HepG2 (cell line): Measurements from ENCODE around the gene ABCC12.
A peak's percentile ranks its signal among the peaks of the same experiment; 100 is the strongest.

Experiments used
- CBX1 ChIP-seq: IDR thresholded peaks from one replicate; pipeline ENCODE4 v1.6.1; 2016; ENCODE audit warnings: antibody characterized with exemption, low read depth
- EZH2 ChIP-seq: conservative IDR thresholded peaks from 2 replicates; pipeline ENCODE4 v1.6.1; 2012; ENCODE audit warnings: mild to moderate bottlenecking, low read depth, low read length, moderate library complexity
- HDAC2 ChIP-seq: sonication (generic); formaldehyde crosslinking; IDR thresholded peaks from 2 replicates; pipeline ENCODE4 v1.4.0; 2020; ENCODE audit warnings: missing genetic modification reagents
- PHF8 ChIP-seq: sonication (generic); formaldehyde crosslinking; IDR thresholded peaks from 2 replicates; pipeline ENCODE4 v1.5.0; 2020; ENCODE audit warnings: missing genetic modification reagents
- REL ChIP-seq: sonication (generic); formaldehyde crosslinking; conservative IDR thresholded peaks from 2 replicates; pipeline ENCODE4 v1.8.0; 2022; ENCODE audit warnings: mild to moderate bottlenecking, missing genetic modification reagents, moderate library complexity
- TBL1XR1 ChIP-seq: fragments of 150-350 bp; IDR thresholded peaks from 2 replicates; pipeline ENCODE4 v1.6.1; 2014; ENCODE audit warnings: borderline replicate concordance, low read length; ENCODE audit not compliant: partially characterized antibody
- ZNF776 ChIP-seq: sonication (generic); formaldehyde crosslinking; IDR thresholded peaks from 2 replicates; pipeline ENCODE4 v1.4.0; 2020; ENCODE audit warnings: mild to moderate bottlenecking, missing genetic modification reagents
- ZSCAN29 ChIP-seq: sonication (generic); formaldehyde crosslinking; conservative IDR thresholded peaks from 2 replicates; pipeline ENCODE4 v1.4.0; 2020; ENCODE audit warnings: mild to moderate bottlenecking, missing genetic modification reagents
- ZZZ3 ChIP-seq: sonication (generic); formaldehyde crosslinking; IDR thresholded peaks from 2 replicates; pipeline ENCODE4 v1.4.0; 2020; ENCODE audit warnings: missing genetic modification reagents, mild to moderate bottlenecking, borderline replicate concordance
- TF ChIP-seq, protein P1 (sequence below): sonication (generic); formaldehyde crosslinking; IDR thresholded peaks from 2 replicates; pipeline ENCODE4 v1.5.0; 2020; ENCODE audit warnings: mild to moderate bottlenecking, missing genetic modification reagents, moderate library complexity

DNA sequence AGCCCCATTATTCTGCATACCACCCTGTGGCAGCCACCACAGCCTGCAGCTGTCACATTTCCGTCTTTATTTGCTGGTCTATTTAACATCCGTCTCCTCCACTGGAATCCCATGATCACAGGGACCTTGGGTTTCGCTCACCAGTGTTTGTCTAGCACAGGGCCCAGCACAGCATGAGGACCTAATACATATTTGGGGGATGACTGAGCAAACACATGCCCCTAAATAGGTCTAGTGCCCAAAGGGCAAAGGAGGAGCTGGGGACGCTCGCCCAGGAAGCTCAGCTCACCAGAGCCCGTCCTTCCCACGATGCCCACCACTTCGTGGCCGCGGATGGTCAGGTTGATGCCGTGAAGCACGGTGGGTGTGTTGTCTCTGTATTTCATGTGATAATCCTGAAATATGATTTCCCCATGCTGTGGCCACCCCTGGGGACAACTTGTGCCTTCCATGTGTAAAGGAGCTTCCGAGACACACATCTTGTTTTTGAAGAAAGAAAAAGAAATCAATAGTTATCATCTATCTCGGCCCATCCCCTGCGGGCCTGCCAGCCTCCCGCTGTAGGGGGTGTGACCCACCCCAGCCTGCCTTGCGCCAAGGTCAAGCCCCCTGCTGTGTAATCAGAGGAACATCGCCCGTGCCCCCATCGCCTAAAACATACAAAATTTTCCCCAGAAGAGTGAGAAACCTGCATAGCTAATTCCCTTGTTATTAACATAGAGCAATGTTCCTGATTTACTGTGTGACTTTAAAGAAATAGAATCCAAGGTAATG is 21.0 kb upstream of the ABCC12 start:
- TF ChIP-seq EZH2 (no peak), REL (CRISPR knock-in tag) (no peak), PHF8 (CRISPR knock-in tag) (peak; percentile 14; the same call in 1 of the 2 replicates), ZZZ3 (CRISPR knock-in tag) (no peak), HDAC2 (no peak), ZSCAN29 (CRISPR knock-in tag) (no peak), CBX1 (no peak), ZNF776 (CRISPR knock-in tag) (no peak), TBL1XR1 (no peak)
- TF ChIP-seq, protein P1, sequence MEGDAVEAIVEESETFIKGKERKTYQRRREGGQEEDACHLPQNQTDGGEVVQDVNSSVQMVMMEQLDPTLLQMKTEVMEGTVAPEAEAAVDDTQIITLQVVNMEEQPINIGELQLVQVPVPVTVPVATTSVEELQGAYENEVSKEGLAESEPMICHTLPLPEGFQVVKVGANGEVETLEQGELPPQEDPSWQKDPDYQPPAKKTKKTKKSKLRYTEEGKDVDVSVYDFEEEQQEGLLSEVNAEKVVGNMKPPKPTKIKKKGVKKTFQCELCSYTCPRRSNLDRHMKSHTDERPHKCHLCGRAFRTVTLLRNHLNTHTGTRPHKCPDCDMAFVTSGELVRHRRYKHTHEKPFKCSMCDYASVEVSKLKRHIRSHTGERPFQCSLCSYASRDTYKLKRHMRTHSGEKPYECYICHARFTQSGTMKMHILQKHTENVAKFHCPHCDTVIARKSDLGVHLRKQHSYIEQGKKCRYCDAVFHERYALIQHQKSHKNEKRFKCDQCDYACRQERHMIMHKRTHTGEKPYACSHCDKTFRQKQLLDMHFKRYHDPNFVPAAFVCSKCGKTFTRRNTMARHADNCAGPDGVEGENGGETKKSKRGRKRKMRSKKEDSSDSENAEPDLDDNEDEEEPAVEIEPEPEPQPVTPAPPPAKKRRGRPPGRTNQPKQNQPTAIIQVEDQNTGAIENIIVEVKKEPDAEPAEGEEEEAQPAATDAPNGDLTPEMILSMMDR (CRISPR knock-in tag) = no peak
